CD4-positive, alpha-beta T cell treated with Interleukin-1 beta for 1 hour (primary cell): ENCODE measurements around the gene GABBR2.

Experiments
- DNase-seq, 2 donors: peaks; one replicate each; pipeline ENCODE4 v3.0.0-alpha.2; 2020 to 2022

The GABBR2 gene

GRCh38 chr9:98241357-98242300 is 467.1 kb downstream of the GABBR2 start:
- no peak for DNase-seq

GRCh38 chr9:98240475-98240874 is 468.3 kb downstream of the GABBR2 start:
- no peak for DNase-seq
